ENCODE measurements around the gene MED7. TPM values are rescaled to one million over a fixed set of nuclear protein-coding genes. Genes with fewer than 3 reads are reported as not detected.

Gene MED7
- total and polyA plus RNA-seq, 2 of the 13 experiments (the other 11 are each of a cell fraction or from before 2014, with no cell fraction given): 9.2 to 9.4 TPM

DNA sequence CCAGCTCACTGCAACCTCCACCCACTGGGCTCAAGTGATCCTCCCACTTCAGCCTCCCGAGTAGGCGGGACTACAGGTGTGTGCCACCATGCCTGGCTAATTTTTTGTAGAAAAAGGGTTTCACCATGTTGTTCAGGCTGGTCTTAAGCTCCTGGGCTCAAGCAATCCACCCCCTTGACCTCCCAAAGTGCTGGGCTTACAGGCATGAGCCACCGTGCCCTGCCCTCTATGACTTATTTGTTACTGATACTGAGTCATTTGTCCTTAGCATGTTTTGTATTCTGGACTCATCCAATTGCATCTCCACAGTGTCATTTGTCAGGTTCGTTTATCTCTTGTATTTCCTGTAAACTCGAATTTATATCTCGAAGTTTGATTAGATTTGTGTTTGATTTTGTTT is 35.3 kb upstream of the MED7 start:
- 1% methylated on average over 6 of the region's 6 CpGs for WGBS (ENCODE audit: low lambda C conversion rate)
- no peaks in the 10 kb centered on the region for H3K36me3 ChIP-seq (replicated peaks in 1 of 2; ENCODE audit: control insufficient read depth in 1 of 2, insufficient read depth in 2 of 2, low read length in 2 of 2)
- H3K4me3 ChIP-seq (replicated peaks in 1 of 3; ENCODE audit: insufficient read depth in 1 of 3, low read depth in 2 of 3, low read length in 3 of 3): no peak overlapping the region
- TF ChIP-seq MTF2 (CRISPR knock-in tag; IDR thresholded peaks at IDR 0.05; ENCODE audit: borderline replicate concordance): no peak
- TF ChIP-seq, protein P1, sequence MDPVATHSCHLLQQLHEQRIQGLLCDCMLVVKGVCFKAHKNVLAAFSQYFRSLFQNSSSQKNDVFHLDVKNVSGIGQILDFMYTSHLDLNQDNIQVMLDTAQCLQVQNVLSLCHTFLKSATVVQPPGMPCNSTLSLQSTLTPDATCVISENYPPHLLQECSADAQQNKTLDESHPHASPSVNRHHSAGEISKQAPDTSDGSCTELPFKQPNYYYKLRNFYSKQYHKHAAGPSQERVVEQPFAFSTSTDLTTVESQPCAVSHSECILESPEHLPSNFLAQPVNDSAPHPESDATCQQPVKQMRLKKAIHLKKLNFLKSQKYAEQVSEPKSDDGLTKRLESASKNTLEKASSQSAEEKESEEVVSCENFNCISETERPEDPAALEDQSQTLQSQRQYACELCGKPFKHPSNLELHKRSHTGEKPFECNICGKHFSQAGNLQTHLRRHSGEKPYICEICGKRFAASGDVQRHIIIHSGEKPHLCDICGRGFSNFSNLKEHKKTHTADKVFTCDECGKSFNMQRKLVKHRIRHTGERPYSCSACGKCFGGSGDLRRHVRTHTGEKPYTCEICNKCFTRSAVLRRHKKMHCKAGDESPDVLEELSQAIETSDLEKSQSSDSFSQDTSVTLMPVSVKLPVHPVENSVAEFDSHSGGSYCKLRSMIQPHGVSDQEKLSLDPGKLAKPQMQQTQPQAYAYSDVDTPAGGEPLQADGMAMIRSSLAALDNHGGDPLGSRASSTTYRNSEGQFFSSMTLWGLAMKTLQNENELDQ (CRISPR knock-in tag; IDR thresholded peaks at IDR 0.05; ENCODE audit: borderline replicate concordance): no peak
- TF ChIP-seq KLF6 (CRISPR knock-in tag; IDR thresholded peaks at IDR 0.05): no peak
- no peak for TF ChIP-seq RFXAP (CRISPR knock-in tag; IDR thresholded peaks at IDR 0.05; ENCODE audit: borderline replicate concordance)
- TF ChIP-seq SOX5 (CRISPR knock-in tag; IDR thresholded peaks at IDR 0.05; ENCODE audit: borderline replicate concordance): no peak
- TF ChIP-seq, protein P2, sequence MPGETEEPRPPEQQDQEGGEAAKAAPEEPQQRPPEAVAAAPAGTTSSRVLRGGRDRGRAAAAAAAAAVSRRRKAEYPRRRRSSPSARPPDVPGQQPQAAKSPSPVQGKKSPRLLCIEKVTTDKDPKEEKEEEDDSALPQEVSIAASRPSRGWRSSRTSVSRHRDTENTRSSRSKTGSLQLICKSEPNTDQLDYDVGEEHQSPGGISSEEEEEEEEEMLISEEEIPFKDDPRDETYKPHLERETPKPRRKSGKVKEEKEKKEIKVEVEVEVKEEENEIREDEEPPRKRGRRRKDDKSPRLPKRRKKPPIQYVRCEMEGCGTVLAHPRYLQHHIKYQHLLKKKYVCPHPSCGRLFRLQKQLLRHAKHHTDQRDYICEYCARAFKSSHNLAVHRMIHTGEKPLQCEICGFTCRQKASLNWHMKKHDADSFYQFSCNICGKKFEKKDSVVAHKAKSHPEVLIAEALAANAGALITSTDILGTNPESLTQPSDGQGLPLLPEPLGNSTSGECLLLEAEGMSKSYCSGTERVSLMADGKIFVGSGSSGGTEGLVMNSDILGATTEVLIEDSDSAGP (CRISPR knock-in tag; IDR thresholded peaks at IDR 0.05; ENCODE audit: borderline replicate concordance): no peak
- no peak for TF ChIP-seq FOXA3 (CRISPR knock-in tag; IDR thresholded peaks at IDR 0.05)
- TF ChIP-seq, protein P3, sequence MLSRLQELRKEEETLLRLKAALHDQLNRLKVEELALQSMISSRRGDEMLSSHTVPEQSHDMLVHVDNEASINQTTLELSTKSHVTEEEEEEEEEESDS (CRISPR knock-in tag; IDR thresholded peaks at IDR 0.05; ENCODE audit: borderline replicate concordance): no peak
- ATAC-seq (no peak), DNase-seq (ENCODE audit: low spot score) (no peak), FAIRE-seq (no peak)
- no peaks in the 10 kb centered on the region for H3K4me1 ChIP-seq (ENCODE audit: insufficient read depth, low read length)
- ChIA-PET CTCF (ENCODE audit: low intra/inter-chr PET ratio, low total read pairs) (no interaction called here), POLR2A (no interaction called here)
- H3K27ac ChIP-seq (ENCODE audit: extremely low read length, insufficient read depth, low read length): no peak overlapping the region
- no peaks in the 10 kb centered on the region for H3K79me2 ChIP-seq (ENCODE audit: insufficient read depth, low read length)
- H3K27me3 ChIP-seq (ENCODE audit: control insufficient read depth in 1 of 2, insufficient read depth in 2 of 2, low read length in 2 of 2): no peaks in the 10 kb centered on the region
- in situ Hi-C loops (cut with HindIII; ENCODE audit: extremely low pct_ligation_motif_present, low pct_unique_long_range_greater_than_20kb) (no loop called here), intact Hi-C loops (cut with micrococcal nuclease; ENCODE audit: unreplicated experiment) (no loop called here)
- no peak overlapping the region for H2AFZ ChIP-seq (ENCODE audit: low read length)
- H3K9ac ChIP-seq (ENCODE audit: insufficient read depth, low read depth, low read length): no peak overlapping the region
- H4K20me1 ChIP-seq (ENCODE audit: insufficient read depth, low read length): no peaks in the 10 kb centered on the region
- H3K4me2 ChIP-seq (ENCODE audit: low read depth, low read length): no peak overlapping the region
- H3K9me3 ChIP-seq (ENCODE audit: low read length): no peaks in the 10 kb centered on the region
- BruUV-seq (replicated peaks): no TSS peak
